ENCODE data around the gene SPSB1.

DNA sequence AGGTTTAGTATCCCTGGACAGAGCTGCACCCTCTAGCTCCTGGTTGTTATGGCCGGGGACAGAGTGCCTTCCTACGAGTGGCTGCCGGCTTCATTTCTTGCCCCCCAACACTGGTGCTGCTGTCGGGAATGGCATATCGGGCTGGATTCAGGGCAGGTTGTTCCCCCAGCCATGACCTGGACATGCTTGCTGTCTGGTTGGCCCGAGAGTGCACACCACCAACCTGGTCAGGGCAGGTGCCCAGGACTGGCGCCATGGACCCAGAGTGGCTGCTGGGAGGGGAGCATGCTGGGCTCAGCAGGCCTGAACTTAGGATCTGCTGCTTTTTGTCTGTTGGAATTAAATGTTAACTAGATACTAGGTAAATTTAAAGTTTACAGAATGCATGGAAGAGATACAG lies 36.4 kb upstream of the SPSB1 start:
- TF ChIP-seq EZH2 (IDR thresholded peaks at IDR 0.05; ENCODE audit: low read depth, unreplicated experiment) (no peak), CREB1 (CRISPR knock-in tag; IDR thresholded peaks at IDR 0.05; ENCODE audit: low read depth) (no peak), STAT1 (IDR thresholded peaks at IDR 0.05; ENCODE audit: unreplicated experiment) (no peak), POLR2AphosphoS5 (IDR thresholded peaks at IDR 0.05; ENCODE audit: low read depth) (no peak), EZH2phosphoT487 (IDR thresholded peaks at IDR 0.05; ENCODE audit: unreplicated experiment) (no peak), NANOG (IDR thresholded peaks at IDR 0.05; ENCODE audit: borderline replicate concordance) (no peak), ZNF331 (CRISPR knock-in tag; IDR thresholded peaks at IDR 0.05; ENCODE audit: low read depth) (no peak), ZNF114 (CRISPR knock-in tag; IDR thresholded peaks at IDR 0.05) (no peak), JUNB (IDR thresholded peaks at IDR 0.05; ENCODE audit: unreplicated experiment) (no peak)
- TF ChIP-seq, protein P1, sequence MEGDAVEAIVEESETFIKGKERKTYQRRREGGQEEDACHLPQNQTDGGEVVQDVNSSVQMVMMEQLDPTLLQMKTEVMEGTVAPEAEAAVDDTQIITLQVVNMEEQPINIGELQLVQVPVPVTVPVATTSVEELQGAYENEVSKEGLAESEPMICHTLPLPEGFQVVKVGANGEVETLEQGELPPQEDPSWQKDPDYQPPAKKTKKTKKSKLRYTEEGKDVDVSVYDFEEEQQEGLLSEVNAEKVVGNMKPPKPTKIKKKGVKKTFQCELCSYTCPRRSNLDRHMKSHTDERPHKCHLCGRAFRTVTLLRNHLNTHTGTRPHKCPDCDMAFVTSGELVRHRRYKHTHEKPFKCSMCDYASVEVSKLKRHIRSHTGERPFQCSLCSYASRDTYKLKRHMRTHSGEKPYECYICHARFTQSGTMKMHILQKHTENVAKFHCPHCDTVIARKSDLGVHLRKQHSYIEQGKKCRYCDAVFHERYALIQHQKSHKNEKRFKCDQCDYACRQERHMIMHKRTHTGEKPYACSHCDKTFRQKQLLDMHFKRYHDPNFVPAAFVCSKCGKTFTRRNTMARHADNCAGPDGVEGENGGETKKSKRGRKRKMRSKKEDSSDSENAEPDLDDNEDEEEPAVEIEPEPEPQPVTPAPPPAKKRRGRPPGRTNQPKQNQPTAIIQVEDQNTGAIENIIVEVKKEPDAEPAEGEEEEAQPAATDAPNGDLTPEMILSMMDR (conservative IDR thresholded peaks at IDR 0.05; ENCODE audit: low read depth in 2 of 2): no peak
- TF ChIP-seq, protein P2, sequence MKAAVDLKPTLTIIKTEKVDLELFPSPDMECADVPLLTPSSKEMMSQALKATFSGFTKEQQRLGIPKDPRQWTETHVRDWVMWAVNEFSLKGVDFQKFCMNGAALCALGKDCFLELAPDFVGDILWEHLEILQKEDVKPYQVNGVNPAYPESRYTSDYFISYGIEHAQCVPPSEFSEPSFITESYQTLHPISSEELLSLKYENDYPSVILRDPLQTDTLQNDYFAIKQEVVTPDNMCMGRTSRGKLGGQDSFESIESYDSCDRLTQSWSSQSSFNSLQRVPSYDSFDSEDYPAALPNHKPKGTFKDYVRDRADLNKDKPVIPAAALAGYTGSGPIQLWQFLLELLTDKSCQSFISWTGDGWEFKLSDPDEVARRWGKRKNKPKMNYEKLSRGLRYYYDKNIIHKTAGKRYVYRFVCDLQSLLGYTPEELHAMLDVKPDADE (IDR thresholded peaks at IDR 0.05): no peak
- TF ChIP-seq, protein P3, sequence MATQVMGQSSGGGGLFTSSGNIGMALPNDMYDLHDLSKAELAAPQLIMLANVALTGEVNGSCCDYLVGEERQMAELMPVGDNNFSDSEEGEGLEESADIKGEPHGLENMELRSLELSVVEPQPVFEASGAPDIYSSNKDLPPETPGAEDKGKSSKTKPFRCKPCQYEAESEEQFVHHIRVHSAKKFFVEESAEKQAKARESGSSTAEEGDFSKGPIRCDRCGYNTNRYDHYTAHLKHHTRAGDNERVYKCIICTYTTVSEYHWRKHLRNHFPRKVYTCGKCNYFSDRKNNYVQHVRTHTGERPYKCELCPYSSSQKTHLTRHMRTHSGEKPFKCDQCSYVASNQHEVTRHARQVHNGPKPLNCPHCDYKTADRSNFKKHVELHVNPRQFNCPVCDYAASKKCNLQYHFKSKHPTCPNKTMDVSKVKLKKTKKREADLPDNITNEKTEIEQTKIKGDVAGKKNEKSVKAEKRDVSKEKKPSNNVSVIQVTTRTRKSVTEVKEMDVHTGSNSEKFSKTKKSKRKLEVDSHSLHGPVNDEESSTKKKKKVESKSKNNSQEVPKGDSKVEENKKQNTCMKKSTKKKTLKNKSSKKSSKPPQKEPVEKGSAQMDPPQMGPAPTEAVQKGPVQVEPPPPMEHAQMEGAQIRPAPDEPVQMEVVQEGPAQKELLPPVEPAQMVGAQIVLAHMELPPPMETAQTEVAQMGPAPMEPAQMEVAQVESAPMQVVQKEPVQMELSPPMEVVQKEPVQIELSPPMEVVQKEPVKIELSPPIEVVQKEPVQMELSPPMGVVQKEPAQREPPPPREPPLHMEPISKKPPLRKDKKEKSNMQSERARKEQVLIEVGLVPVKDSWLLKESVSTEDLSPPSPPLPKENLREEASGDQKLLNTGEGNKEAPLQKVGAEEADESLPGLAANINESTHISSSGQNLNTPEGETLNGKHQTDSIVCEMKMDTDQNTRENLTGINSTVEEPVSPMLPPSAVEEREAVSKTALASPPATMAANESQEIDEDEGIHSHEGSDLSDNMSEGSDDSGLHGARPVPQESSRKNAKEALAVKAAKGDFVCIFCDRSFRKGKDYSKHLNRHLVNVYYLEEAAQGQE (IDR thresholded peaks at IDR 0.05; ENCODE audit: unreplicated experiment): no peak

Data from GM23338 (cell line).